ENCODE data around the gene CNOT1.
"Not testable (repeated sequence)": the region's sequence is repeated elsewhere in the genome, so short reads cannot be mapped to it uniquely, and the experiment has no call there.

CNOT1 gene

DNA sequence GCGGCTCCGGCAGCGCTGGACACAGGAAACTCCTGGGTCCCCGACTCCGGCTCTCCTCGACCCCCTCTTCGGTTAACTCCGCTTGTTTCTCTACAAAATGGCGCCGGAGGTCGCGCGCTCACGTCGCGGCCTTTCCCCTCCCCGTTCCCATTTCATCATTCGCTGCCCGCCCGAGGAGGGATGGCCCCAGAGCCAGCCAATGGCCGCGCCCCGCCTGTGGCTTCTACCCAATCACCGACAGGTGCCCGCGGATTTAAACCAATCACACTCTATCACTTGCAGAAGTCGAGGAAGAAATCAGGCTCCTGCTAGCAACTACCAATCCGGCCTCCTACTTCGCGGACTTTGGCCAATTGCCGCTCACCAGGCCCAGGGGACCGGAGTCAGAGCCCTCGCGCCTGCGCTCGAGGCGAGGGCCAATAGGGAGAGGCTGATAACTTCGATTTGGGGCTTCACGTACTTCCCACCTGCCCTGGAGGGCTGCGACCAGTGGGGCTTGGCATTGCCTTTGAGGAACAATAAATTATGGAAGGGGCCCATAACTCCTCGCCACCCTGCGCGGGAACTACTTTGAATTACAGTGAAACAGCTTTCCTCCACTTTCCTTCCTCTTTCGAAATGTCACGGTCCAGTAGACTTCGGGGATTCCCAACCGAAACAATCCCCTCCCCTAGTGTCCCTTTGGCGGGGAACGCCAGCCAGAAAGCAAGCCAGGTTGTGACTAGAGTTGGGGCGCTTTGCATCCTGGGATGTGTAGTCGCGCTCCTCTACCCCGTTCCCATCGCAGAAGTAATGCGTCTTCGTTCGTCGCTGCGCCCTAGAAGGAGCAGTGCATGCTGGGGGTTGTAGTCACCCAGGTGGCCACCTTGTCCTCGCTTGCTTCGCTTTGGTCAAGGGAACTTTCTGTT, at the start of gene CNOT1:
TSS of gene CNOT1 (minus strand) at position 94 of the 908 bp plus-strand sequence. CDS start 30,489 bp downstream, outside the sequence.
- Histone ChIP-seq H3K27me3 (ENCODE audit: control insufficient read depth, insufficient read depth, low read length) (no peaks in the 10 kb centered on the region), H3K9ac (ENCODE audit: low read depth, low read length) (peak within 1 kb of the TSS; percentile 100), H3K4me1 (ENCODE audit: control insufficient read depth, insufficient read depth, low read length) (no peaks in the 10 kb centered on the region), H3K4me3 (ENCODE audit: low read depth, low read length) (peak within 1 kb of the TSS; percentile 97), H3K9me3 (ENCODE audit: control insufficient read depth, insufficient read depth, low read length) (no peaks in the 10 kb centered on the region), H3K36me3 (ENCODE audit: control insufficient read depth, insufficient read depth, low read length) (no peaks in the 10 kb centered on the region)

GRCh38 chr16:58678716-58679115, 49.1 kb upstream of the CNOT1 start:
- peaks cover under 1% of the 10 kb centered on the region for H3K4me1 ChIP-seq (ENCODE audit: control insufficient read depth, insufficient read depth, low read length)
- H3K9me3 ChIP-seq (ENCODE audit: control insufficient read depth, insufficient read depth, low read length) = no peaks in the 10 kb centered on the region
- H3K9ac ChIP-seq (ENCODE audit: low read depth, low read length) = no peak overlapping the region
- H3K27me3 ChIP-seq (ENCODE audit: control insufficient read depth, insufficient read depth, low read length) = no peaks in the 10 kb centered on the region
- H3K4me3 ChIP-seq (ENCODE audit: low read depth, low read length) = no peak overlapping the region
- peaks cover 24% of the 10 kb centered on the region for H3K36me3 ChIP-seq (ENCODE audit: control insufficient read depth, insufficient read depth, low read length)

DNA sequence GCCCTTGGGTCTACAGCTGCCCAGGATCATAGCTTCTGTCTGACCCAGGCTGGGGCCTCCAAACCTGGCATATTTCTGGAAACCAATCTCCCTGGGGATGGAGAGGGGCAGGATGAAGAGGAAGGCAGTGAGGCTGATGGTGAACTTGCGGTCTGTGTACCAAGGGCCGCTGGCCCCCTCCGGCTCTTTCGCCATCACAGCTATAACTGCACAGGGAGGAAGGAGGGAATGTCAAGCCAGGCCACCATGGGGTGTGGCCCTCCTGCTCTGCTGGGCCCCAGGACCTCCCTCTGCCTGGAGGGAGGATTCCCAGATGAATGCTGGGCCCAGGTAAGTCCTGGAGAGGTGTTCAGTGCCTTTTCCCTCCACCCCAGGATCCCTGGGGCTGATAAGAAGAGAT, 48.6 kb upstream of the CNOT1 start:
- Histone ChIP-seq H3K4me1 (ENCODE audit: control insufficient read depth, insufficient read depth, low read length) (no peaks in the 10 kb centered on the region), H3K4me3 (ENCODE audit: low read depth, low read length) (no peak overlapping the region), H3K9ac (ENCODE audit: low read depth, low read length) (no peak overlapping the region), H3K9me3 (ENCODE audit: control insufficient read depth, insufficient read depth, low read length) (no peaks in the 10 kb centered on the region), H3K36me3 (ENCODE audit: control insufficient read depth, insufficient read depth, low read length) (peaks cover 24% of the 10 kb centered on the region), H3K27me3 (ENCODE audit: control insufficient read depth, insufficient read depth, low read length) (no peaks in the 10 kb centered on the region)

DNA sequence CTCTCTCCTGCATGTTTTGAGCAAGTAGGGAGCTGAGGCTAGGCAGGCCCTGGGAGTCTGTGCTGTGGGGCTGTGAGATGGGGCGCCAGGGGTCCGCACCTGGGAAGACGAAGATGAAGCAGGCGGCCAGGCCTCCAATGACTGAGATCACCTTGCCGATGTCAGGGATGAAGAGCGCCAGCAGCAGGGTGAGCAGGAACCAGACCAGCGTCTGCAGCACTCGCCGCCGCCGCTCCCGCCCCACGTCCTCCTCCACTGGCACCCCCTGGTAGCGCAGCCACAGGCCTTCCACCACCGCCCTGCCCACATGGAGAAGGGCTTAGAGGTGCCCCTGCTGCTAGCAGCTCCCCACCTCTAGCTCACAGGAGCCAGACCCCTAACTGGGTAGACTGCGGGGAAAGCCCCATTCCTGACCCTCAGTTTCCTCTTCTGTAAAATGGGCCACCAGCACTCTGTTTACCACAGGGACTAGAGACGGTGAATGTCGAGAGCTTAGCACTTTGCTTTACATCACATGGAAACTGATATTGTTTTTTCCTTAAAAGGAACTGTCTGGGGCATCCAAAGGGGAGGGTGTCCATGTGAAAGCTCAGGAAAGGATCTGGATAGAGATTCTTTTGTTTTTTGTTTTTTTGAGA, 41.4 kb upstream of the CNOT1 start:
- Histone ChIP-seq H3K4me1 (ENCODE audit: control insufficient read depth, insufficient read depth, low read length) (no peaks in the 10 kb centered on the region), H3K9me3 (ENCODE audit: control insufficient read depth, insufficient read depth, low read length) (no peaks in the 10 kb centered on the region), H3K36me3 (ENCODE audit: control insufficient read depth, insufficient read depth, low read length) (peaks cover 17% of the 10 kb centered on the region), H3K4me3 (ENCODE audit: low read depth, low read length) (no peak overlapping the region), H3K27me3 (ENCODE audit: control insufficient read depth, insufficient read depth, low read length) (no peaks in the 10 kb centered on the region), H3K9ac (ENCODE audit: low read depth, low read length) (no peak overlapping the region)

GRCh38 chr16:58670177-58670576, 40.6 kb upstream of the CNOT1 start:
- Histone ChIP-seq H3K27me3 (ENCODE audit: control insufficient read depth, insufficient read depth, low read length) (no peaks in the 10 kb centered on the region), H3K36me3 (ENCODE audit: control insufficient read depth, insufficient read depth, low read length) (peaks cover 15% of the 10 kb centered on the region), H3K4me3 (ENCODE audit: low read depth, low read length) (no peak overlapping the region), H3K9ac (ENCODE audit: low read depth, low read length) (no peak overlapping the region), H3K9me3 (ENCODE audit: control insufficient read depth, insufficient read depth, low read length) (no peaks in the 10 kb centered on the region), H3K4me1 (ENCODE audit: control insufficient read depth, insufficient read depth, low read length) (no peaks in the 10 kb centered on the region)

- Histone ChIP-seq H3K4me1 (ENCODE audit: control insufficient read depth, insufficient read depth, low read length) (no peaks in the 10 kb centered on the region), H3K4me3 (ENCODE audit: low read depth, low read length) (no peak overlapping the region), H3K36me3 (ENCODE audit: control insufficient read depth, insufficient read depth, low read length) (peaks cover 13% of the 10 kb centered on the region), H3K9me3 (ENCODE audit: control insufficient read depth, insufficient read depth, low read length) (no peaks in the 10 kb centered on the region), H3K9ac (ENCODE audit: low read depth, low read length) (no peak overlapping the region), H3K27me3 (ENCODE audit: control insufficient read depth, insufficient read depth, low read length) (no peaks in the 10 kb centered on the region)
These were observed 35.6 kb upstream of the CNOT1 start for GRCh38 chr16:58665200-58665599.

- Histone ChIP-seq H3K36me3 (ENCODE audit: control insufficient read depth, insufficient read depth, low read length) (peaks cover 3% of the 10 kb centered on the region), H3K4me3 (ENCODE audit: low read depth, low read length) (no peak overlapping the region), H3K9ac (ENCODE audit: low read depth, low read length) (no peak overlapping the region), H3K4me1 (ENCODE audit: control insufficient read depth, insufficient read depth, low read length) (no peaks in the 10 kb centered on the region), H3K9me3 (ENCODE audit: control insufficient read depth, insufficient read depth, low read length) (no peaks in the 10 kb centered on the region), H3K27me3 (ENCODE audit: control insufficient read depth, insufficient read depth, low read length) (no peaks in the 10 kb centered on the region)
These were observed 31.7 kb upstream of the CNOT1 start for GRCh38 chr16:58661199-58661830.

GRCh38 chr16:58659911-58660310, 30.3 kb upstream of the CNOT1 start:
- H3K4me1 ChIP-seq (ENCODE audit: control insufficient read depth, insufficient read depth, low read length); H3K9ac ChIP-seq (ENCODE audit: low read depth, low read length): not testable (repeated sequence)

GRCh38 chr16:58658796-58659211, 29.2 kb upstream of the CNOT1 start:
- H3K9ac ChIP-seq (ENCODE audit: low read depth, low read length) = no peak overlapping the region
- no peaks in the 10 kb centered on the region for H3K27me3 ChIP-seq (ENCODE audit: control insufficient read depth, insufficient read depth, low read length)
- no peaks in the 10 kb centered on the region for H3K9me3 ChIP-seq (ENCODE audit: control insufficient read depth, insufficient read depth, low read length)
- no peaks in the 10 kb centered on the region for H3K4me1 ChIP-seq (ENCODE audit: control insufficient read depth, insufficient read depth, low read length)
- no peaks in the 10 kb centered on the region for H3K36me3 ChIP-seq (ENCODE audit: control insufficient read depth, insufficient read depth, low read length)
- H3K4me3 ChIP-seq (ENCODE audit: low read depth, low read length) = no peak overlapping the region

More at GRCh38 chr16:58659911-58660310, 30.3 kb upstream of the CNOT1 start:
- not testable (repeated sequence) for H3K9me3 ChIP-seq (ENCODE audit: control insufficient read depth, insufficient read depth, low read length); H3K36me3 ChIP-seq (ENCODE audit: control insufficient read depth, insufficient read depth, low read length); H3K4me3 ChIP-seq (ENCODE audit: low read depth, low read length); H3K27me3 ChIP-seq (ENCODE audit: control insufficient read depth, insufficient read depth, low read length)

DNA sequence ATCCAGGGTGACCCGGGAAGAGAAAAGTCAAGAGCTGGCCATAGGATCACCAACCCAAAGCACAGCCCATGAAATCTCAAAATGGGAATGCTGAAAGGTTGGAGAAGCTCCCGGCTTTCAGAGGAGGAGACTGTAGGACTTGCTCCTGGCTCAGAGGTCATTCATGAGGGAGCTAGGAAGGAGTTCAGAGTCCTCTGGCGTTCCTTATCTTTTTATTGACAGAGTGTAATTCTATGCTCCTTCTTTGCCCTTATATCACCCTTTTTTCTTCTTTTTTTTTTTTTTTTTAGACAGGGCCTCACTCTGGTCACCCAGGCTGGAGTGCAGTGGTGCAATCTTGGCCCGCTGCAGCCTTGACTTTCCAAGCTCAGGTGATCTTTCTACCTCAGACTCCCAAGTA, 27.3 kb upstream of the CNOT1 start:
- no peaks in the 10 kb centered on the region for H3K36me3 ChIP-seq (ENCODE audit: control insufficient read depth, insufficient read depth, low read length)
- H3K9me3 ChIP-seq (ENCODE audit: control insufficient read depth, insufficient read depth, low read length) = no peaks in the 10 kb centered on the region
- H3K27me3 ChIP-seq (ENCODE audit: control insufficient read depth, insufficient read depth, low read length) = no peaks in the 10 kb centered on the region
- no peak overlapping the region for H3K9ac ChIP-seq (ENCODE audit: low read depth, low read length)
- H3K4me1 ChIP-seq (ENCODE audit: control insufficient read depth, insufficient read depth, low read length) = peaks cover 7% of the 10 kb centered on the region
- no peak overlapping the region for H3K4me3 ChIP-seq (ENCODE audit: low read depth, low read length)

- H3K4me1 ChIP-seq (ENCODE audit: control insufficient read depth, insufficient read depth, low read length) = peaks cover 7% of the 10 kb centered on the region
- no peak overlapping the region for H3K4me3 ChIP-seq (ENCODE audit: low read depth, low read length)
- H3K36me3 ChIP-seq (ENCODE audit: control insufficient read depth, insufficient read depth, low read length) = no peaks in the 10 kb centered on the region
- no peaks in the 10 kb centered on the region for H3K27me3 ChIP-seq (ENCODE audit: control insufficient read depth, insufficient read depth, low read length)
- H3K9ac ChIP-seq (ENCODE audit: low read depth, low read length) = no peak overlapping the region
- H3K9me3 ChIP-seq (ENCODE audit: control insufficient read depth, insufficient read depth, low read length) = no peaks in the 10 kb centered on the region
These were observed 25.6 kb upstream of the CNOT1 start for GRCh38 chr16:58655215-58655596.

Data from iPS-15b (cell line).